DMS153 (cell line): ENCODE results near the gene OLFML1.

Experiments used
- DNase-seq: peaks from one replicate; lab custom pipeline; 2025; lab: John Stamatoyannopoulos, UW

OLFML1 gene

GRCh38 chr11:7480113-7480512, 5.2 kb upstream of the OLFML1 start:
- DNase-seq, result no peak

- no peak for DNase-seq
Measured at GRCh38 chr11:7484131-7484530, 1.2 kb upstream of the OLFML1 start.

- no peak for DNase-seq
Measured at GRCh38 chr11:7484645-7485044, 661 bp upstream of the OLFML1 start.

- DNase-seq, result no peak
Measured at GRCh38 chr11:7486098-7486780, 933 bp downstream of the OLFML1 start.

- DNase-seq, result no peak
Measured at GRCh38 chr11:7486781-7487140, 1.5 kb downstream of the OLFML1 start.

- DNase-seq, result no peak
Measured at GRCh38 chr11:7487360-7487759, 2.1 kb downstream of the OLFML1 start.

GRCh38 chr11:7488681-7489080, 3.4 kb downstream of the OLFML1 start:
- no peak for DNase-seq

GRCh38 chr11:7489376-7489775, 4.1 kb downstream of the OLFML1 start:
- no peak for DNase-seq

- DNase-seq, result no peak
Measured at GRCh38 chr11:7490054-7490453, 4.7 kb downstream of the OLFML1 start.

- no peak for DNase-seq
Measured at GRCh38 chr11:7490535-7490934, 5.2 kb downstream of the OLFML1 start.

GRCh38 chr11:7492253-7492652, 6.9 kb downstream of the OLFML1 start:
- no peak for DNase-seq

GRCh38 chr11:7493670-7494069, 8.4 kb downstream of the OLFML1 start:
- DNase-seq, result no peak

GRCh38 chr11:7494086-7494745, 8.9 kb downstream of the OLFML1 start:
- DNase-seq, result no peak

GRCh38 chr11:7495882-7496551, 10.7 kb downstream of the OLFML1 start:
- DNase-seq, result no peak

- no peak for DNase-seq
Measured at GRCh38 chr11:7498193-7498592, 12.9 kb downstream of the OLFML1 start.

- DNase-seq, result no peak
Measured at GRCh38 chr11:7499081-7499480, 13.8 kb downstream of the OLFML1 start.

GRCh38 chr11:7500251-7500650, 14.9 kb downstream of the OLFML1 start:
- DNase-seq, result no peak

- no peak for DNase-seq
Measured at GRCh38 chr11:7501251-7501650, 15.9 kb downstream of the OLFML1 start.

- DNase-seq, result no peak
Measured at GRCh38 chr11:7501894-7502293, 16.6 kb downstream of the OLFML1 start.

- DNase-seq, result no peak
Measured at GRCh38 chr11:7506243-7506642, 20.9 kb downstream of the OLFML1 start.

GRCh38 chr11:7508087-7508486, 22.8 kb downstream of the OLFML1 start:
- DNase-seq, result no peak

- DNase-seq, result no peak
Measured at GRCh38 chr11:7509966-7510365, 24.7 kb downstream of the OLFML1 start.

- DNase-seq, result peak; percentile 84
Measured at GRCh38 chr11:7511401-7511800, 26.1 kb downstream of the OLFML1 start.
